NOMO-1 (cell line): ENCODE measurements around the gene DOCK11.
"Not testable (repeated sequence)": the region's sequence is repeated elsewhere in the genome, so short reads cannot be mapped to it uniquely, and the experiment has no call there.

Experiments used
- DNase-seq, 2 experiments: peaks; one replicate each; lab custom pipeline; 2025; ENCODE audit not compliant: unreplicated experiment in 2 of 2; lab: John Stamatoyannopoulos, UW

DOCK11 gene

GRCh38 chrX:118495061-118495921 is at the start of gene DOCK11:
Gene DOCK11 (plus strand): TSS chrX:118495815. CDS start chrX:118495972, 157 bp downstream.
- peak; percentile 80 to 92 for DNase-seq

- DNase-seq, result no peak
These were observed 47.3 kb upstream of the DOCK11 start for GRCh38 chrX:118448273-118448783.

GRCh38 chrX:118455013-118455412 is 40.6 kb upstream of the DOCK11 start:
- DNase-seq, result no peak

- DNase-seq, result peak in 1 of 2 experiments; percentile 31
These were observed 36.1 kb upstream of the DOCK11 start for GRCh38 chrX:118459494-118459893.

GRCh38 chrX:118464501-118464900 is 31.1 kb upstream of the DOCK11 start:
- no peak for DNase-seq

GRCh38 chrX:118468122-118468521 is 27.5 kb upstream of the DOCK11 start:
- DNase-seq, result no peak

- DNase-seq, result not testable (repeated sequence)
These were observed 24.8 kb upstream of the DOCK11 start for GRCh38 chrX:118470721-118471347.

- DNase-seq, result no peak
These were observed 21.0 kb upstream of the DOCK11 start for GRCh38 chrX:118474586-118474985.

GRCh38 chrX:118475903-118476302 is 19.7 kb upstream of the DOCK11 start:
- no peak for DNase-seq

- no peak for DNase-seq
These were observed 15.4 kb upstream of the DOCK11 start for GRCh38 chrX:118480172-118480571.

- not testable (repeated sequence) for DNase-seq
These were observed 13.2 kb upstream of the DOCK11 start for GRCh38 chrX:118482384-118482783.

- DNase-seq, result no peak
These were observed 11.3 kb upstream of the DOCK11 start for GRCh38 chrX:118484216-118484903.

GRCh38 chrX:118486693-118487092 is 8.9 kb upstream of the DOCK11 start:
- DNase-seq, result not testable (repeated sequence)

GRCh38 chrX:118493016-118493415 is 2.6 kb upstream of the DOCK11 start:
- no peak for DNase-seq

GRCh38 chrX:118493653-118494297 is 1.8 kb upstream of the DOCK11 start:
- DNase-seq, result no peak

- peak; percentile 25 to 41 for DNase-seq
These were observed 545 bp downstream of the DOCK11 start for GRCh38 chrX:118495958-118496762.

GRCh38 chrX:118496763-118497079 is 1.1 kb downstream of the DOCK11 start:
- no peak for DNase-seq

GRCh38 chrX:118497180-118497818 is 1.7 kb downstream of the DOCK11 start:
- no peak for DNase-seq

GRCh38 chrX:118498351-118498750 is 2.7 kb downstream of the DOCK11 start:
- no peak for DNase-seq

GRCh38 chrX:118498755-118499154 is 3.1 kb downstream of the DOCK11 start:
- no peak for DNase-seq
